DMS 273 (cell line): Measurements from ENCODE around the gene LINGO4.
A peak's percentile ranks its signal among the peaks of the same experiment; 100 is the strongest.

Experiments
- DNase-seq: peaks from one replicate; lab custom pipeline; 2025; ENCODE audit not compliant: unreplicated experiment; lab: John Stamatoyannopoulos, UW

The LINGO4 gene

DNA sequence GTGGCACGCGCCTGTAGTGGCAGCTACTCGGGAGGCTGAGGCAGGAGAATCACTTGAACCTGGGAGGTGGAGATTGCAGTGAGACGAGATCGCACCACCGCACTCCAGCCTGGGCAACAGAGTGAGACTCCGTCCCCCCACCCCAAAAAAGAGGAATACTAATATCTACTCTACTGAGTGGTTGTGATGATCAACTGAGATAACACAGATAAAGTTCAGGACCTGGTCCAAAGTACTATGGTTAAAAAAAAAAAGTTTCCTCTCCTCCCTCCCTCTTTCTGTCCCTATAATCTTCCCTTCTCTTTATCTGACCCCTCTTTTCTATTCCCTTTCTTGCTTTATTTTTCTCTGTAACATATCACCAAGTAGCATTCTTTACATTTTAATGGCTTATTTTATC is 30.4 kb upstream of the LINGO4 start:
- DNase-seq = no peak

DNA sequence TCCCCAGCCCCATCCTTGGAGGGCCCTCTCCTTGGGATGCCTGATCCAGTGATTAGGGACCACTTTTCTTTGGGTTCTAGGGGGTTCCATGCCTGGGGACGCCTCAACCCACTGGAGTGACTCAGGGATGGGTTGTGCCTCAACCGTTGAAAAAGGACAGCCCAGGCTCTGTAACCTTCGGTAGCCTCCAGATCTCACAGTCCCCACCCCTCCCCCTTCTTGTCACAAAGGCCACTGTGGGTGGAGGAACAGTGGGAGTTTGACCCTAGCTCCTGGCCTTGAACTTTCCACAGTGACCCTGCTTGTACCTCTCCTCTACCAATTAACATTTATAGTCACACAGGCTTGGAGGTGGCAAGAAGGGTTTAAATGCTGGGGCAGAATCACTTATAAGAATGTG is 29.0 kb upstream of the LINGO4 start:
- no peak for DNase-seq

DNA sequence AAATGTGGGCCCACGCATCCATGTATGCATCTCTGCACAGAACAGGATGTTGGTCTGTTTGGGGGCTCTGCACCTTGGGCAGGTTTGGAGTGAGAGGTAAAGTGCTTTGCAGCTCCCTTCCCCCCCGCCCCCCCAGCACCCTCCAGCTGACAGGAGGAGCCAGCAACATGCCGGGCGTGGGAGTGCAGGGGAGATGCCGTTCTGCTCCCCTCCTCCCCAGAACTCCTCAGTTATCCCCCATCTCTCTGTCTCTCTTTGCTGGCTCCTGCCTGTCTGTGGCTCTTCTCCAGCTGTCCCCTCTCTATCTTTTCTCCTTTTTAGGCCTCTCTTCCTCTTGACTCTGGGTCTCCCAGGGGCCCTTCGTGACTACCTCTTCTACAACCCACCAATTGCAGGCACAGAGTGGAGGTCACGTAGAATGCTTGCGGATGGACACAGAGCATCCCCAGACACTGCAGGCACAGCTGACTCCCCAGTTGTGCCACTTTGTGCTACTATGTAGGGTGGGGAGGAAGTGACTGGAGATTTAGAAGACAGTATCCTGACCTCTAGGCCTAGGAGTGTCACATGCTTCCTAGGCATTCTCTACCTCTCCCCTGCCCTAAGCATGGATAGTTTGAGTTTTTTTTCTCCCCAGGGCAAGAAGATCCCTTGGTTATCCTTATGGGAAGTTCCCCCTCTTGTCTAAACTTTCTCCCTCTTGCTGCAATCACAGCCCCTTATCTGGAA is 28.1 kb upstream of the LINGO4 start:
- DNase-seq = no peak

DNA sequence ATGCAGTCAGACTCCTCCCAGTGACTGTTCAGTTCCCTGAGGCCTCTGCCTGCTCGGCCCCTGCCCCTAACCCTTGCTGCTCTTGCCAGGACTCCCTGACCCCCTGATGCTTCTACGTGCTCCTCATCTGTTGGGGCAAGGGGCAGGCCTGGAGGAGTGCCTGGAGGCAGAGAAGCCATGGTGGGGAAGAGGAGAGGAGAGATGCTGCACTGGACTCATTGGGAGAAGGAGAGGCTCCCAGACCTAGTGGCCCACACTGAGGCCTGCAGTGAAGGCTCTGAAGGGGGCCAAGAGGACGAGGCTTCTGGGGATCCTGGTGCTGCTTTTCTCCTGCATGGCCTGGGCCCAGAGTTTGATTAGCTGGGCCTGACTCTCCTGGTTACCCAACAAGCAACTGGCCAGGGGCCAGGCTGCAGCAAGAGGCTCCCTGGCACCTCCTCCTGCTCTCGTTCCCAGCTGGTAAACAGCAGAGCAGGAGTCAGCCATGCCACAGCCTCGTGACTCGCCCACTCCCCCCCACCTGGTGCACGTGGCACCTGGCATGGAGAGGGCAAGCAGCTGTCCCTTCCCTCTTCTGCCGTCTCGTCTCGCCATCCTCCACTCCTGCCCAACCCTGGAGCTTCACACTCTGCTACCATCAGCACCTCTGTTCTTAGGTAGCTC is 27.2 kb upstream of the LINGO4 start:
- DNase-seq = peak; percentile 83

DNA sequence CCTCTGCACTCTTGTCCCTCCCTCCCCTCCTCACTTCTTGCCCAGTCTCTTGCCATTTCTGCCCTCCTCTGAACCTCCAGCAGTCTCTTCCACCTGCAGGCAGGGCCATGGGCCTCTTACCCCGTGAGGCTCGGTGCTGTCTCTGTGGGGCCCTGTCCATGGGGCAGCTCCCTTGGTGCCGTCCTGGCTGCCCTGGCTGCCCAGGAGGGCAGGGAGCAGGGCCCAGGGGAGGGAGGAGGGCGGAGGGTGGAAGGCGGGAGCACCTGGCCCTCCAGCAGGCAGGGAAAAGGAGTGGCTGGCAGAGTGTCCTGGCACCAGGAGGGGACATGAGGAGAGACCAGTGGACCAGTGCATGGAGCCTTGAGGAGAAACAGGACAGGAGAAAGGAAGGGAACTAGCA is 26.4 kb upstream of the LINGO4 start, which contains the start of gene RORC:
TSS of gene RORC (minus strand) at position 198 of the 400 bp plus-strand sequence. CDS start at position 160, 38 bp downstream.
- no peak for DNase-seq

DNA sequence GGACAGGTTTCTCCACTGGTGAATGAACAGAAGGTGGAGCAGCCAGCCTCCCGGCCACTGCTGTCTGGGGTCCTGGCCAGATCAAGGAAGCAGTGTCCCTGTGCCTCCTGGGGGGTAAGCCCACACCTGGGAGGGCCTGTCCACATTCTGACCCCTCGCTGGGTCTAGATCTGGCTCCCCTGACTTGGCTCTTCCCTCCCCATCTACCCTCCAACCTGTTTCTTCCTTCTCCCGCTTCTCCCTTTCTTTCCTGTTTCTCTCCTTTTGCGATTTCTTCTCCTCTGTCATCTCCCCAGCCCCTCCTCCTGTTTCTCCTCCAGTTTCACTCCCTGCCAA is 26.0 kb upstream of the LINGO4 start:
- no peak for DNase-seq

DNA sequence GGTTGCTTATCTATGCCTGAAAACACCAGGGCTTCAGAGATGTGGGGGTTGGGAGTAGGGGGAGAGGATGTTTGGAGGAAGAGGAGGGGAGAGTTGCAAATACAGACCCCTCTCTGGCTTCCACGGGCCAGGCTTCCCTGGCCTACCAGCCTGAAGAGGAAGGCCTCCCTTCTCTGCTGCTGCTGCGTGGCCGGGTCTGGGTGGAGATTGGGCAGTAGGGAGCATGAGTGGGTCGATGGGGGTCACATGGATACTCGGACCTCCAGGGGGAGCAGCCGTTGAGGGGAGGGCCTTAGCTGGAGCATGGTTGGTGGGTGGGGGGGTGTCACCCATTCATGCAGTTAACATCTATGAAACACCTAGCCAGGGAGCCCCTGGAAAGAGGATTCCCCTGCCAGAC is 24.8 kb upstream of the LINGO4 start:
- no peak for DNase-seq

DNA sequence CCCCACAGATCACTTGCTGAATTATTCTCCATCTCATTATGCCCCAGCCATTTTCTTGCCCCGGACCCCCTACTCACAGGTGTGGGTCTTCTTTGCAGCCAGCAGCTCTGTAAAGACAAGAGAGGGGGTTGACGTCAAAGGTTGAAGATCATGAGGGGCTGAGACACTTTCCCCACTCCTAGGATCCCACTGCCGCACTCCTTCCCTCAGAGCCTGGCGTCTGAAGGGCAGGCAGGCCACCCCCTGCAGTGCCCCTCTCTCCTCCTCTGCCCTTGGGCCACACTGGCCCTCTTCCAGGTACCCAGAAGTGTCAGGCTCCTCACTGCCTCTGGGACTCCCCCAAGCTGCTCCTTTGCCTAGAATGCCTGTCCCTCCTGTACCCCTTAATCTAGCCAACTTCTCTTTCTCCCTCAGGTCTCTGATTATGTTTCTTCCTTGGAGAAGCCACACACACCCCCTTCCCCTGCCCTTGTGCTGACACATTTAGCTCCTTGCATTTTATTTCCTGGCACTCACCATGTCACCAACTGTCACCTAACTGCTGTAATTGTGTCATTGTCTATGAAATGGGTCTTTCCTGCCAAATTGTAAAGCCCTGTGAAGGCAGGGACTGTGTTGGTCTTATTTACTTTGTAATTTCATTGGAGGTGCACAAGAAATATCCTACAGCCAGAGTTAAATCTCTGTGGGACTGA is 24.3 kb upstream of the LINGO4 start:
- DNase-seq = no peak

DNA sequence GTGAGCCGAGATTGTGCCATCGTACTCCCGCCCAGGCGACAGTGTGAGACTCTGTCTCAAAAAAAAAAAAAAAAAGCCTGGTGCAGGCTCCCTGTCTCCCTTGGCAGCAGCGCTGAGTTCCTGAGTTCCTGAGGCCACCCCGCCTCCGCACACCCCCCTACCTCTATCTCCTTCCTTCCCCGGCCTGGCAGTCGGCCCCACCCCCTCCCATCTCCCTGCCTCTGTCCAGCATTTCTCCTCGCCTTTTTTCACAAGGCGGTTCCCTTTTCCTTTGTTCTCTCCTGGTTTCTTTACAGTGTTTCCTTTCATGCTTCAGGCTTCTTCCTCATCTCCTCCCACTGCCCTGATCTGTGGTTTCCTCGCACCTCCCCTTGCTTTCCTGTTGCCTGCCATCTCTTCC is 23.7 kb upstream of the LINGO4 start:
- DNase-seq = no peak

DNA sequence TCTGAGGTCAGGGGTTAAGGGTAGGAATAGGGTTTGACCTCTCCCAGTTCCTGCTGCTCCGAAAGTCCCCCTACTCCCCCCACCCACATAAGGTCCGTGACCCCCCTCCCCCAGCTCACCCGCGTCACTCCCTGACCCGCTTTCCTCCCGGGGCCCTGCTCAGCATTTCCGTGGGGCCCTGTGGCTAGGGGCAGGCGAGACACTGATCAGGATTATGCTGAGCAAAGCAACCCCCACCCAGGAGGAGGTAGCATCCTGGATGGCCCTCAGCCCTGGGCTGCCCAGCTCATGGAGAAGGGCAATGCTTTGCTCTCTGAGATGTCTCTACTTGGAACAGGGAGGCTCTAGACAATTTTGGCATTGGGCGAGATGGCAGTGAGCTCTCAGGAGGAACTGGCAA is 22.6 kb upstream of the LINGO4 start:
- no peak for DNase-seq

DNA sequence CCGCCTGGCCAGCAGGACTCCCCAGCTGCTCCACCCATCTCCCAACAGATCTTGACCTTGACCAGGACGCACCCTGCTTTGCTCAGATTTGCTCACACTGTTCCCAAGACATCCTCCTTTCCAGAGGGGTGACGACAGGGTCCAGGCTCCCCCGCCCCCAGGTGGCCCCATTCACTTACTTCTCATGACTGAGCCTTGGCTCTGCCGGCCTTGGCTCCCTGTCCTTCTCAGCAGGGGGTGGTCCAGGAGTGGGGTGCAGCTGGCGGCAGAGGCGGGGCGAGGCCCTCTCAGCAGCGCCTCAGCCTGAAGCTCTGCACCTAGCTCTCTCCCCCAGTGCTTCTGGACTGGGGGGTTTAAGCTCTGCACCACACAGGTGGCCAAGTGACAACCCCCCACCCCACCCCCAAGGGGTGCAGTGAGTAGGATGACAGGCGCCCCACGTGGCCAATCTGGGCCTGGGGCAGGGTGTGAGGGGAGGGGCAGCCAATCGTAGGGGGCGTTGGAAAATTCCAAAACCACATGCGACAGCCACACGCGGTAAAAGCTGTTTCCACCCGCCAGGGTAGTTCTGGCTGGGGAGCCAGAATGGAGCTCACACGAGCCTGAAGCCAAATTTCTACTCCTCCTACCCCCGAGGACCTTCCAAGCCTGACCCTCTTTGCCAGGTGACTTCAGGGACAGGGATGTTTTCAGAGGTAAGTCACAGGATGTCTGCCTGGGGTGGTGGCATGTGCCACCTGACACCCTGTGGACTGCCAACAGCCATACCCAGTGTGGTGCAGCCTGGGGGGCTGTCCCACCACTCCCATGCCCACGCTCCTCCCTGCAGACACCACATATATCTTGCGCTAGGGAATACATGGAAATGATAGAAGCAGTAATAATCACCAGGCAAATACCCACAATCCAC is 20.8 kb upstream of the LINGO4 start:
- no peak for DNase-seq

DNA sequence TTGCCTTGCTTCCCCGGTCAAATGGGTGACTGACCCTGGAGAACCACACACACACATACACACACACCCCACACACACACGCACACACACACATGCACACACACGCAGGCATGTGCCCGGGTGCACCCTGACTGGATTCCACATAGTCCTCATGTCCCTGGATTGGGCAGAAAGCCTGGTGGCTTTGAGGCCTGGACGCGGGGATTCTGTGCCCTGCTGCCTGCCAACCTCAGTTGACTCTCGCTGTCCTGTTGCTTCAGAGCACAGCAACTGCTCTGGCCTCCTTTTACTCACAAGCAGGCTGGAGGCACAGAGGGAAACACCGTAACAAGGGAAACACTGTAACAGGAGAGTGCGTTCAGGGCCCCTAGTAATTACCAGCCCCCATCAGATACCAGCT is 20.0 kb upstream of the LINGO4 start:
- DNase-seq = peak; percentile 42

DNA sequence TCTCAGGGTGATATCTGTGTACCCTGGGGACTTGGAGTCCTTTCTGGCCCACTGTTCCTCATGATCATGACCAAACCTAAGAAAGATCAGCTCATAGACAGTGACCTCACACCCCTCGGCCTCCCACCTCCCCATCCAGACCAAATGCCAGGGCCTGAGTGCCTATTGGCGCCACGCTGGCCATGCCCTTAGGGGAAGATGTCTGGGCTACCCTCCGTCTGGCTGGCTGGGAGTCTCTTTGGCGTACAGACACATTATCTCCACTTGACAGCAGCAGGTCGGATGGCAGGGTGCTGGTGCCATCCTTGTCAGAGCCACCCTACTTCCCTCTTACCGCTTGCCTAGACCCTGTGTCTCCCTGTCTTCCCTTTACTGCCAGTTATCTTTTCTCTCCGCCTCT is 18.0 kb upstream of the LINGO4 start:
- no peak for DNase-seq

DNA sequence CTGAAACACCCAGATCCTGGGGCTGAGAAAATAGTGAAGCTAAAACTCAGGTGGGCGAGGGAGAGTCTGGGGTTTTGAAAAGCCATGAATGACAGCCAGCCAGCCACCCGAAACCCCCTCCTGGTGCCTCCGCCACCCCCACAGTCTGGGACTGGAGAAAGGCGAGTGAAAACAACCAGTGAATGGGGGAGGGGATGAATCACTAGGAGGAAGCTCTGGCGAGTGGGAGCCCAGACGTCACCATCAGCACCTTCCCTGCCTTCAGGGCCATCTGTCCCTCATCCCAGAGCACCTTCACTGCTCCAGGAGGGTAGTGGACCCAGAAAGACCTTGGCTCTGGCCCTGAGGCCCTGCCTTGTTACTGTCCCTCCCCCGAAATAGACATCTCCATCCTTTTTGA is 17.2 kb upstream of the LINGO4 start:
- no peak for DNase-seq

DNA sequence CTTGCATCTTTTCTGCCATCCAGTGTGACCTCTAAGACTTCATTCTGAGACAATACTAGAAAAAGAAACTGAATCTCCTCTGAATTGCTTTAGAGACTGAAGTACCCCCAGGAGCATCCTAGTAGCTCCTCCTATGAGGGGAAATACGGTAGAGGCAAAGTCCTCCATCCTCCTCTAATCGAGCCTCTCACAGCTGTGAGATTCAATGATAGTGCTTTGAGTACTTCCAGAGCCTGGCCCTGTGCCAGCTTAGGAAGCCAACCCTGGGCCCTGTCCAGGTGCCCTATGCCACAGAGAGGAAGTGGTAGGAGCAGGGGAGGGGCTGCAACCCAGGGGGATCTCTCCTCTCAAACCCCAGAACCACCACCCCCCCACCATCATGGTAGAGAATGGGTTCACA is 15.7 kb upstream of the LINGO4 start:
- peak; percentile 59 for DNase-seq

DNA sequence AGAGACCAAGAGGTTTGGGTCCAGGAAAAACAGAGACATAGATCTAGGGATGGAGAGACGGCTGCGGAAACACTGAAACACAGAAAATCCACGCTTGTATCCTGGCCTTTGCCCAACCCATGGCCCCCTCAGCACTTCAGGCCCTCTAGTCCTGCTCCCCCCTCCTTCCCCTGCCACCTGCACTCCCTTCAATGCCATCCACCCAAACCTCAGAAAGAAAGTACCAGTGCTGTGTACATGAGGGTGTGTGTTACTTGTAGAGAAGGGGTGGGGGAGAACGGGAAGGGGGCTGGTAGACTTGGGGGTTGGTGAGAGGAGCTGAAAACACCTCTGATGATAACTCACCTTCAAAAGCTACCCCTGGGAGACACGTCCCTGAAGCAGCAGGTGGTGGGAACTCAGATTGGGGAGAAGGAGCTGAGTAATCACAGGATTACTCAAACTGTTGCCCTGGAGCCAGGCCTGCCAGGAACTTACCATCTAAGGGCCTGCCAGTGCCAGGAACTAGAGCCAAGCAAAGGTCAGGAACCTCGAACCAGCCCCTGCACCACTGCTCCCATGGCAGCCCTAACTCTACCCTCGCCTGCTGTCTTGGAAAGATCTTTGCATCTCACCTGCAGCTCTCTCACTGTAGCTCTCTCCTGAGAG is 14.9 kb upstream of the LINGO4 start:
- DNase-seq = peak; percentile 14

DNA sequence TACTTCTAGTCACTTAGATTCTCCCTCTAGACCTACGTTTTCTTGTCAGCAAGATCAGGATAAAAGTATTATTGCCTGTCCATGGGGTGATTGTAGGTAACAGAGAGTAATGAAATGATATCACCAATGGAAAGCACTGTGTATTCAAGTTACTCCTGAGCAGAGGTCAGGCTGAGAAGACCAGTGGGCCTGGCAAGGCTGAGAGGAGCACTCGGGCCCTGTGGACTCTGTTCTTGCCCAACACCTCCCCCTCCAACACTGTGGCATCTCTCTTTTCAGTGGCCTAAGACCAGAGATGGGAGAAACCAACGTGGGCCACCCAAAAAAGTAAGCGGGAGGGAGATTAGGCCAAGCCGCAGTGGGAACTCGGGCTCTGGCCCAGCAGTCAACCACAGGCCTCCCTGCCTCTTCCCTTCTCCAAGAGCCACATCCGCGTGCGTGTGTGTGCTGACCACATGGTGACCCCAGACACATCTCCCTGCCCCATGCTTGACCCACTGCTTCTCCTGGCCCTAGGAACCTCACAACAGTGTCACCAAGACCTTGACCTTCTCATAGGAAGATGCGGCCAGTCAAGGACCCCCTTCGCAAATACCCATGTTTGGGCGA is 14.1 kb upstream of the LINGO4 start:
- no peak for DNase-seq

DNA sequence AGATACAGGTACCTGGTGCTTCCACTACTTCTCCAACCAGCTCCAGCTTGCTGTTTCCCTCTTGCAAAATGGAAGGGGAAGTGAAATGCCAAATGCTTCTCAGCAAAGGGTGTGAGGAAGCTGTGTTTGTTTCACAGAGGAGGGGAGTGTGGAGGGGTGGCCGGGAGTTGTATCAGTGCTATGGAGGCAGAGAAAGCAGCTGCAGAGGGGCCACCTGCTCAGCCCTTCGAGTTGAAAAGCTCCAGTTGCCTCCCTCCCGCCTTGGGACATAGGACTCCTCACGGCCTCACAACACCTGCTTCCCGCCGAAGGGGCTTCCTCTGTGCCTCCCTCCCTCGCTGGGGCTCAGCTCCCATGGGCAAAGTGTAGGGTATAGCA is 12.1 kb upstream of the LINGO4 start:
- no peak for DNase-seq

DNA sequence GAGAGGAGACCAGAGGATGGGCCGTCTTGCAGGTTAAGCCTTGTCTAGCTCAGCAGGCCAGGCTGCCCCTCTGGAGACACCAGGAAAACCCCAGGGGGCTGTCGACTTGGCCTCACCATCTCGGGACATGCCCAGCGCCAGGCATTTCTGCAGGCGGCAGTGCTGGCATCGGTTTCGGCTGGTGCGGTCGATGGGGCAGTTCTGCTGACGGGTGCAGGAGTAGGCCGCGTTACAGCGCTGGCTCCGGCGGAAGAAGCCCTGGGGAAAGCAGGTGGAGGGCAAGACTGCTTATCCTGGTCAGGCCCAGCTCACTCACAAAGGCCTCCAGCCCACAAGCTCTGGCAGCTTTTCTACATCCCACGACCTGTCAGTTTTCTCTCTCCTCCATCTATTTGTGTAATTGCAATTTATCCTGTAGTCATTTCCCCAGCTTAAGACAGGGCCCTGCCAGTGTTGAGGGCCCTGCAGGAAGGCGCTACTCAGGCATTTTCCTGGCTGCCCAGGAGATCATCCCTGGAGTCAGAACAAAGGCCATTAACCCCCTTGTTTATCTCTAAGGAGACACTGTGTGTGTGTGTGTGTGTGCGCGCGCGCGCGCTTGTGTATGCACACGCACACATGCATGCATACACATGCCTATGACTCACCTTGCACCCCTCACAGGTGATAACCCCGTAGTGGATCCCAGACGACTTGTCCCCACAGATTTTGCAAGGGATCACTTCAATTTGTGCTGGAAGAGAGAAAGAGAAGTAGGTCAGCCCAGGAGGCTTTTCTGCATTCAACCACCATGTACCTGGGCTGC is 11.5 kb upstream of the LINGO4 start:
- no peak for DNase-seq
